ENCODE measurements around the gene FSD1.

Gene FSD1

DNA sequence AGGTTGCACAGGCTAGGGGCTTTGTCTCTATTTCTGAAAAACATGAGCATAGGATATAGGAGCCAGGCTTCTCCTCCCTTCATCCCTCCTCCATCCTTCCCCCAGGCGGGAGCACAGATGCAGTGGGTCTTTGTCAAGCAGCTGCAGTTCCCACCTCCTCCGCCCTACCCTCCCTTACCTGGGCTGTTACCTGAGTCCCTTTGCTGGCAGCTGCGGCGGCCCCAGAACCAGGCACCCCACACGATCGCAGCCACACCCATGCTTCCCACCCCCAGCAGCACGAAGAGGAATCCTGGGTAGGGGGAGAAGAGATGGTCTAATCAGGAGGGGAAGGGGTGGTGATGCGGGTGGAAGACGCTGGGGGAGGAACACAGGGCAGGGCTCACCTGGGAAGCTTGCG lies 10.0 kb upstream of the FSD1 start:
- no peaks in the 10 kb centered on the region for H3K9me3 ChIP-seq (ENCODE audit: insufficient read depth, low read depth, low read length)
- H3K9ac ChIP-seq (ENCODE audit: low read depth, low read length, poor library complexity, severe bottlenecking), result no peak overlapping the region
- no peaks in the 10 kb centered on the region for H4K20me1 ChIP-seq (ENCODE audit: insufficient read depth, low read length, poor library complexity, severe bottlenecking)
- H3K79me2 ChIP-seq (ENCODE audit: insufficient read depth, low read length), result no peaks in the 10 kb centered on the region
- H3K9me2 ChIP-seq (replicated peaks; ENCODE audit: low read depth, low read length), result no peaks in the 10 kb centered on the region
- H3K4me2 ChIP-seq (ENCODE audit: low read depth, low read length, poor library complexity, severe bottlenecking), result no peak overlapping the region
- TF ChIP-seq, protein P1, sequence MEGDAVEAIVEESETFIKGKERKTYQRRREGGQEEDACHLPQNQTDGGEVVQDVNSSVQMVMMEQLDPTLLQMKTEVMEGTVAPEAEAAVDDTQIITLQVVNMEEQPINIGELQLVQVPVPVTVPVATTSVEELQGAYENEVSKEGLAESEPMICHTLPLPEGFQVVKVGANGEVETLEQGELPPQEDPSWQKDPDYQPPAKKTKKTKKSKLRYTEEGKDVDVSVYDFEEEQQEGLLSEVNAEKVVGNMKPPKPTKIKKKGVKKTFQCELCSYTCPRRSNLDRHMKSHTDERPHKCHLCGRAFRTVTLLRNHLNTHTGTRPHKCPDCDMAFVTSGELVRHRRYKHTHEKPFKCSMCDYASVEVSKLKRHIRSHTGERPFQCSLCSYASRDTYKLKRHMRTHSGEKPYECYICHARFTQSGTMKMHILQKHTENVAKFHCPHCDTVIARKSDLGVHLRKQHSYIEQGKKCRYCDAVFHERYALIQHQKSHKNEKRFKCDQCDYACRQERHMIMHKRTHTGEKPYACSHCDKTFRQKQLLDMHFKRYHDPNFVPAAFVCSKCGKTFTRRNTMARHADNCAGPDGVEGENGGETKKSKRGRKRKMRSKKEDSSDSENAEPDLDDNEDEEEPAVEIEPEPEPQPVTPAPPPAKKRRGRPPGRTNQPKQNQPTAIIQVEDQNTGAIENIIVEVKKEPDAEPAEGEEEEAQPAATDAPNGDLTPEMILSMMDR (conservative IDR thresholded peaks at IDR 0.05; ENCODE audit: low read length), result no peak
- TF ChIP-seq EZH2phosphoT487 (IDR thresholded peaks at IDR 0.05; ENCODE audit: borderline replicate concordance), result no peak
- no peak overlapping the region for H2AFZ ChIP-seq (ENCODE audit: low read length)
- no peaks in the 10 kb centered on the region for H3K36me3 ChIP-seq (ENCODE audit: insufficient read depth, low read length)
- H3K4me1 ChIP-seq (ENCODE audit: insufficient read depth, low read length, poor library complexity, severe bottlenecking), result no peaks in the 10 kb centered on the region
- no peak overlapping the region for H3K4me3 ChIP-seq (ENCODE audit: low read length, poor library complexity, severe bottlenecking)
- H3K27me3 ChIP-seq (ENCODE audit: insufficient read depth, low read length, poor library complexity, severe bottlenecking), result no peaks in the 10 kb centered on the region
- H3F3A ChIP-seq (ENCODE audit: low read depth), result no peaks in the 10 kb centered on the region

DNA sequence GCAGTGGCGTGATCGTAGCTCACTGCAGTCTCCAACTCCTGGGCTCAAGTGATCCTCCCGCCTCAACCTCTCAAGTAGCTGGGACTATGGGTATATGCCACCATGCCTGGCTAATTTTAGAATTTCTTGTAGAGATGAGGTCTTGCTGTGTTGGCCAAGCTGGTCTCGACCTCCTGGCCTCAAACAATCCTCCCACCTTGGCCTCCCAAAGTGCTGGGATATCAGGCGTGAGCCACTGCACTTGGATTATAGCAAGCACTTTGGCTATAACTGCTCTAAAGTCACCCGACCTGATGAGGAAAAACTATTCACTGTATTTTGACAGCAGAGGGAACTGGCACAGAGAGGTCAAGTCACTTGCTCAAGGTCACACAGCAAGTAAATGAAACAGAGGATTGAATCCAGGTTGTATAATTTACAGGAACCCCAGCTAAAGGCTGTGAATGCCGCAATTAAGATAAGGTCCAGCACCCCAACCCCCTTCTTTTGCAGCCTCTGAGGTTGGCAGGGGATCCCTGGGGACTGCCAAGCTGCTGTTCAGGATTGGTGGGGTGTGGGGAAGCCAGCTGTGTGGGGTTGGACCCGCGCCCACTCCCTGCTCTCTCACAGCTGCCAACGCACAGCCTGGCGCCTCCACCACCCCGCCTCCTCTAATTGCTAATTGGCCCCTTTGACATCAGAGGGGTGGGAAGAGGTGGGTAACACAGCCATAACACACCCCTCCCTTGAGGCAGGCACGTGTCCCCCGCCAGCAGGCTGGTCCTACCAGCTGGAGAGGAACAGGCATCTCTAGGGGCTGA lies 8.2 kb upstream of the FSD1 start:
- Histone ChIP-seq H3K4me3 (ENCODE audit: low read length, poor library complexity, severe bottlenecking) (no peak overlapping the region), H3K9me3 (ENCODE audit: insufficient read depth, low read depth, low read length) (no peaks in the 10 kb centered on the region), H3F3A (ENCODE audit: low read depth) (no peaks in the 10 kb centered on the region), H3K79me2 (ENCODE audit: insufficient read depth, low read length) (no peaks in the 10 kb centered on the region), H4K20me1 (ENCODE audit: insufficient read depth, low read length, poor library complexity, severe bottlenecking) (no peaks in the 10 kb centered on the region), H3K9ac (ENCODE audit: low read depth, low read length, poor library complexity, severe bottlenecking) (no peak overlapping the region), H3K4me2 (ENCODE audit: low read depth, low read length, poor library complexity, severe bottlenecking) (no peak overlapping the region), H3K4me1 (ENCODE audit: insufficient read depth, low read length, poor library complexity, severe bottlenecking) (no peaks in the 10 kb centered on the region), H3K9me2 (replicated peaks; ENCODE audit: low read depth, low read length) (no peaks in the 10 kb centered on the region), H3K27me3 (ENCODE audit: insufficient read depth, low read length, poor library complexity, severe bottlenecking) (no peaks in the 10 kb centered on the region), H2AFZ (ENCODE audit: low read length) (no peak overlapping the region), H3K36me3 (ENCODE audit: insufficient read depth, low read length) (no peaks in the 10 kb centered on the region)
- no peak for TF ChIP-seq EZH2phosphoT487 (IDR thresholded peaks at IDR 0.05; ENCODE audit: borderline replicate concordance)
- TF ChIP-seq, protein P1 (conservative IDR thresholded peaks at IDR 0.05; ENCODE audit: low read length), result no peak

DNA sequence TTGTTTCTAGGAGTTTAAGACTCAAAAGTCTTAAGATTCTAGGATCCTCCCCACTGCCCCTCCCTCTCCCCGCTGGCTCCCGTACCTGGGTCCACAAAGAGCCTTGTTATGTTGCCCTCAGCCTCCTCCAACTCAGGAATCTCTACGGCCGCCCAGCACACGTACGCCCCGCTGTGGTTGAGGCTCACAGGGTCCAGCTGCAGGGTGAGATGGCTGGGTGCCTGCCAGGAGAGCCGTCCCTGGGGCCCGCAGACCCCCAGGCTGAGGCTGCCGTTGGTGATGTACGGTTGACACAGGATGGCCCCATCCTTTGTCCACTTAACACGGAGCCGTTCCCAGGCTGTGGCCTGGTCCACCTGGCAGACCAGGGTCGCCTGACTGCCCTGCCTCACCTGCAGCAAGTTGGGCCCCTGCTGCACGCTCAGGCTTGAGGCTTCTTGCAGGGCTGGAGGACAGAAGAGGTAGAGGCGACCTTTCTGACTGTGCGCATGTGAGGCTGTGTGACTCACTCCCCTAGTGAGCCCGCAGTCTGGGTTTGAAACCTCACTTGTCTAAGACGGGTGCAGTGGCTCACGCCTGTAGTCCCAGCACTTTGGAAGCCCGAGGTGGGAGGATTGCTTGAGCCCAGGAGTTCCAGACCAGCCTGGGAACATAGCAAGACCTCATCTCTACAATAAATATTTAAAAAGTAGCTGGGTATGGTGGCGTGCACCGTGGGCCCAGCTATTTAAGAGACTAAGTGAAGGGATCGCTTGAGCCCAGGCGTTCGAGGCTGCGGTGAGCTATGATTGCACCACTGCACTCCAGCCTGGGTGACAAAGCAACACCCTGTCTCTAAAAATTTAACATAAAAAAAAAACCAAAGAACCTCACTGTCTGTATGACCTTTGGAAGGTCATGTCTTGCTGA lies 6.2 kb upstream of the FSD1 start:
- no peaks in the 10 kb centered on the region for H3F3A ChIP-seq (ENCODE audit: low read depth)
- no peaks in the 10 kb centered on the region for H3K9me2 ChIP-seq (replicated peaks; ENCODE audit: low read depth, low read length)
- no peaks in the 10 kb centered on the region for H3K4me1 ChIP-seq (ENCODE audit: insufficient read depth, low read length, poor library complexity, severe bottlenecking)
- TF ChIP-seq EZH2phosphoT487 (IDR thresholded peaks at IDR 0.05; ENCODE audit: borderline replicate concordance), result no peak
- TF ChIP-seq, protein P1 (conservative IDR thresholded peaks at IDR 0.05; ENCODE audit: low read length), result no peak
- H3K9ac ChIP-seq (ENCODE audit: low read depth, low read length, poor library complexity, severe bottlenecking), result no peak overlapping the region
- H2AFZ ChIP-seq (ENCODE audit: low read length), result no peak overlapping the region
- H3K36me3 ChIP-seq (ENCODE audit: insufficient read depth, low read length), result no peaks in the 10 kb centered on the region
- no peaks in the 10 kb centered on the region for H3K27me3 ChIP-seq (ENCODE audit: insufficient read depth, low read length, poor library complexity, severe bottlenecking)
- H3K4me2 ChIP-seq (ENCODE audit: low read depth, low read length, poor library complexity, severe bottlenecking), result no peak overlapping the region
- H4K20me1 ChIP-seq (ENCODE audit: insufficient read depth, low read length, poor library complexity, severe bottlenecking), result no peaks in the 10 kb centered on the region
- H3K4me3 ChIP-seq (ENCODE audit: low read length, poor library complexity, severe bottlenecking), result no peak overlapping the region
- H3K9me3 ChIP-seq (ENCODE audit: insufficient read depth, low read depth, low read length), result no peaks in the 10 kb centered on the region
- H3K79me2 ChIP-seq (ENCODE audit: insufficient read depth, low read length), result no peaks in the 10 kb centered on the region
